RWPE2 (cell line): ENCODE results near the gene ZDHHC8.

Source experiments
- ATAC-seq: fragments of 200-7000 bp; cut with Tn5 transposase; 3 replicates; pipeline ENCODE4 v1.9.1; 2021; ENCODE audit warnings: low read depth
- DNase-seq: peaks from one replicate; pipeline ENCODE4 v3.0.0-alpha.2; 2020; ENCODE audit warnings: low spot score
- H3K27ac ChIP-seq: fragments of 450-650 bp; 2 replicates; pipeline ENCODE4 v1.5.1; 2017; ENCODE audit warnings: mild to moderate bottlenecking; ENCODE audit not compliant: poor library complexity, severe bottlenecking
- H3K27me3 ChIP-seq: fragments of 250-450 bp; sonication (Bioruptor Pico); 2 replicates; pipeline ENCODE4 v1.5.1; 2021; ENCODE audit warnings: mild to moderate bottlenecking, moderate library complexity; ENCODE audit not compliant: insufficient read depth, poor library complexity, severe bottlenecking
- H3K36me3 ChIP-seq: fragments of 250-450 bp; sonication (Bioruptor Pico); 2 replicates; pipeline ENCODE4 v1.5.1; 2020; ENCODE audit warnings: low read depth, mild to moderate bottlenecking, moderate library complexity
- H3K4me1 ChIP-seq: fragments of 250-450 bp; sonication (Bioruptor Pico); 2 replicates; pipeline ENCODE4 v1.5.1; 2021; ENCODE audit warnings: mild to moderate bottlenecking, moderate library complexity; ENCODE audit not compliant: insufficient read depth, poor library complexity, severe bottlenecking
- H3K4me3 ChIP-seq: fragments of 250-450 bp; sonication (Bioruptor Pico); 2 replicates; pipeline ENCODE4 v1.5.1; 2021; ENCODE audit warnings: mild to moderate bottlenecking, moderate library complexity; ENCODE audit not compliant: severe bottlenecking
- H3K9me3 ChIP-seq: fragments of 250-450 bp; sonication (Bioruptor Pico); 2 replicates; pipeline ENCODE4 v1.5.1; 2021; ENCODE audit warnings: mild to moderate bottlenecking, moderate library complexity; ENCODE audit not compliant: severe bottlenecking
- TF ChIP-seq, protein P1 (sequence below): fragments of 450-650 bp; IDR thresholded peaks from one replicate; pipeline ENCODE4 v1.5.1; 2017; ENCODE audit warnings: mild to moderate bottlenecking, moderate library complexity; ENCODE audit not compliant: poor library complexity, severe bottlenecking

ZDHHC8 gene

DNA sequence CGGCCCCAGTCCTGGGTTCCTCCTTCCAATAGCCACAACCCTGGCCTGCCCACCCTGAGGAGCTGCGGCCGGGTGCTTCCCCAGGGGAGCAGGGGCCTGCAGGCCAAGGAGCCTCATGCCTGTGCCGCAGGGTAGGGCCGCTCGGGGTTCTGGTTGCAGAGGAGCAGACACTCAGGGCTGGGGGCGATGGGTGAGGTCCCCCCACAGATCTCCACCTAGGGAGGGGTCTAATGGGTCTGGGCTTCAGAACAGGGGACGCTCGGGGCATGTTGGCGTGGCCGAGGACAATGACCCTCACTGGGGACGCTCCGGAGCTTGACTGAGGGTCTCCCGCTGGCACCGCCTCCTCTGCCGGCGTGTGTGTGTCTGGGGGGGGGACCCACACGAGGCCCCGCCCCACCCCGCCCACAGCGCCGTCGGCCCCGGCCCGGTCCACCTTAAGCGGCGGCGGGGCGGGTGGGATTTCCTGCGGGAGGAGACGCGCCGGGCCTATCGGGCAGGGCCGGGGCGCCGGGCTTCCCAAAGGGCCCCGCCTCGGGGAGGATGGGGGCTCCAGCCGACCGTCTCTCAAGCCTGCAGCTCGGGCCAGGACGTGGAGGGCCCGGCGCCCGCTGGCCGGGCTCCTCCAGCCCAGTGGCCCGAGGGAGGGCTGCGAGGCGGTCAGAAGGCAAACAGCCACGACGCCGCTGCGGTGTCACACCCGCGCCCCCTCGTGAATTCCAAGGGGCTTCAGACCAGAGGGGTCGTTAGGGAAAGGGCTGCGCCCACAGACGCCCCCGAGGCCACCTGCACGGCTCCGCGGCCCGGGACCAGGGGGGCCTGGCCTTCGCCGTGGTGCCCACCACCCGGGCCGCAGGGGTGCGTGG is 640 bp upstream of the ZDHHC8 start:
- no peaks in the 10 kb centered on the region for H3K4me1 ChIP-seq
- H3K36me3 ChIP-seq, result peaks cover 14% of the 10 kb centered on the region
- peaks cover 2% of the 10 kb centered on the region for H3K9me3 ChIP-seq
- TF ChIP-seq, protein P1, sequence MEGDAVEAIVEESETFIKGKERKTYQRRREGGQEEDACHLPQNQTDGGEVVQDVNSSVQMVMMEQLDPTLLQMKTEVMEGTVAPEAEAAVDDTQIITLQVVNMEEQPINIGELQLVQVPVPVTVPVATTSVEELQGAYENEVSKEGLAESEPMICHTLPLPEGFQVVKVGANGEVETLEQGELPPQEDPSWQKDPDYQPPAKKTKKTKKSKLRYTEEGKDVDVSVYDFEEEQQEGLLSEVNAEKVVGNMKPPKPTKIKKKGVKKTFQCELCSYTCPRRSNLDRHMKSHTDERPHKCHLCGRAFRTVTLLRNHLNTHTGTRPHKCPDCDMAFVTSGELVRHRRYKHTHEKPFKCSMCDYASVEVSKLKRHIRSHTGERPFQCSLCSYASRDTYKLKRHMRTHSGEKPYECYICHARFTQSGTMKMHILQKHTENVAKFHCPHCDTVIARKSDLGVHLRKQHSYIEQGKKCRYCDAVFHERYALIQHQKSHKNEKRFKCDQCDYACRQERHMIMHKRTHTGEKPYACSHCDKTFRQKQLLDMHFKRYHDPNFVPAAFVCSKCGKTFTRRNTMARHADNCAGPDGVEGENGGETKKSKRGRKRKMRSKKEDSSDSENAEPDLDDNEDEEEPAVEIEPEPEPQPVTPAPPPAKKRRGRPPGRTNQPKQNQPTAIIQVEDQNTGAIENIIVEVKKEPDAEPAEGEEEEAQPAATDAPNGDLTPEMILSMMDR, result no peak
- peak overlapping the region; percentile 54 for H3K27ac ChIP-seq
- no peaks in the 10 kb centered on the region for H3K27me3 ChIP-seq
- DNase-seq (no peak), ATAC-seq (peak; percentile 70)
- peak overlapping the region; percentile 99 for H3K4me3 ChIP-seq

GRCh38 chr22:20131859-20132685 is 468 bp downstream of the ZDHHC8 start:
- peak overlapping the region; percentile 99 for H3K4me3 ChIP-seq
- TF ChIP-seq, protein P1, result no peak
- DNase-seq, result no peak
- no peaks in the 10 kb centered on the region for H3K4me1 ChIP-seq
- no peaks in the 10 kb centered on the region for H3K27me3 ChIP-seq
- peaks cover 2% of the 10 kb centered on the region for H3K9me3 ChIP-seq
- no peak for ATAC-seq
- H3K36me3 ChIP-seq, result 0 out of 2 replicates have a peak, but pooled peaks cover 5% of the 10 kb centered on the region
- peak overlapping the region; percentile 54 for H3K27ac ChIP-seq

DNA sequence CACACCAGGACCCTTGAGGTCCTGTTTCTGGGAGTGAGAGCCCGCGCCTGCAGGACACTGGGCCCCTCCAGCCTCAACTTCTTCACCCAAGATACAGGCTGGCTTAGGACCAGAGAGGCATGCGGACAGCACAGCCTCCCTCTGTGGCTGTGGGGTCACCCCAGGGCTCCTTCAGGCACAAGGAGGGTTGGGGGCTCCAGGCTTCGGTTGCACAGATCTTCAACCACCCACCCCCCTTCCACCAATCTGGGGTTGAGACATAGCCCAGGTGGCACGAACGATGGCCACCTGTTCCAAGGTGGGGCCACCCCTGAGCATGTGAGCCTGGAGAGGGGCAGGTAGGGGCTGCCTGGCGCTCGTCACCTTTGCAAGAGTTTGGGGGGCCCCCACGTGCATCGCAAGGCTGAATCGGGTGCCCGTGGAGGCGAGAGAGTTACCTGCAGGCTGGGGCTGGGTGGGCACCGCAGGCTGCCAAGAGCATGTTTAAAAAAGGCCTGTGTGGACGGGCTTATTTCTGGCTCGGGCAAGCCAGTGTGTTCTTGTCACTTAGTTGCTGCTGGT is 1.2 kb downstream of the ZDHHC8 start:
- TF ChIP-seq, protein P1, result no peak
- ATAC-seq, result no peak
- Histone ChIP-seq H3K36me3 (no peaks in the 10 kb centered on the region), H3K27ac (peak overlapping the region; percentile 54), H3K9me3 (peaks cover 2% of the 10 kb centered on the region), H3K27me3 (no peaks in the 10 kb centered on the region), H3K4me1 (no peaks in the 10 kb centered on the region), H3K4me3 (peak overlapping the region; percentile 99)
- DNase-seq, result no peak

DNA sequence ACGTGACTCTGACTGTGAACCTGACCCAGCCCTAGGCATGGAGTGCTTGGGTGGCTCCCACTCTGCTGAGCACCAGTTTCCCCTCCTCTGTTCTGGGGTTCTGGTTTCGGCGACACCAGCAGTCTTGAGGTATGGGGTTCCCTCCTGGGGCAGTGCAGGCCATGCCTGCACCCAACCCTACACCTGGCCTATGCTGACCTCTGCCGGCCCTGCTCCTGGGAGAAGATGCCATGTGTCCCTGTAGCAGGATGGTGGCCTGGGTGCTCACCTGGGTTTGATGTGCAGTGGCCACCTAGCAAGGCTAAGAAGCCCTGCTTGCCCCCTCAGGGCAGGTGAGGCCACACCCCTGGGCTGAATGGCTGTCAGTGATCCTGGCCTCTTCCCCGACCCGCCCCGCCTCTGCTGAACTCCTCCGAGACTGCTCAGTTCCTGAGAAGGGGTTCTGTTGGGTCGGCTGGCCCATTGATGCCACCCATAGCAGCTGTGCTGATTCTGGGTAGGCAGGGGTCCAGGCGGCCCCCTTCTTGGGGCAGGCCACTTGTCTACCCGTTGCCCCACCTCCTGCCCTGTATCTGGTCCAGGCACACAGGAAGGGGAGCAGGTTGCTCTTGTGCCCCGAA is 2.4 kb downstream of the ZDHHC8 start:
- no peaks in the 10 kb centered on the region for H3K4me1 ChIP-seq
- no peaks in the 10 kb centered on the region for H3K27me3 ChIP-seq
- no peak overlapping the region for H3K4me3 ChIP-seq
- no peak overlapping the region for H3K27ac ChIP-seq
- H3K9me3 ChIP-seq, result peaks cover 2% of the 10 kb centered on the region
- TF ChIP-seq, protein P1, result no peak
- DNase-seq (no peak), ATAC-seq (no peak)
- no peaks in the 10 kb centered on the region for H3K36me3 ChIP-seq
